ENCODE results near the gene KIF4B.
"Not testable (repeated sequence)": the region's sequence is repeated elsewhere in the genome, so short reads cannot be mapped to it uniquely, and the experiment has no call there.

KIF4B gene

DNA sequence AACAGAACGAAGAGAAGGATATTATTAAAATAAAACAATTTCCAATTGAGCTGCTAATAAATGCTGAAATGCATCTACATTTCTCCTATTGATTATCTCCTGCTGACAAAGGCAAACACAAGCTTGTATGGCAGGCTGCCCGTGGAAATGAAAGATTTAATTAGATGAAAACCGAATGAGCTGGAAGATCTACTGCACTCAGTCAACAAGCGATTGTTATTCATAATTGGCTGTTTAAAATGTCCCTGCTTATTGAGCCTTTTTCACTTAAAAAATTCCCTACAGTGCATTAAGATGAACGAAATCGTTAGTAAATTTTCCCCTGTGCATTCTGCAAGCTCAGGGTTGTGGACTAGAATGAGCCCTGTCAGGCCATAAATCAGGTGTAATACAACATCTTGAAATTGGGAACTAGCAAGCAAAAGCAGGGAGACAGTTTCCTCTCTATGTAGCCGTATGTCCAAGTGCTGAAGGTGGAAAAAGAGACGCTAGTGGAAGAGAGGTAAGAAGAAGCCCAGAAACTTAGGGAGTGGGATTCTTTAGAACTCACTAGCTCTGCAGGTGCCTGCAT, 28.5 kb upstream of the KIF4B start:
- Histone ChIP-seq H3K9ac (ENCODE audit: low read depth, low read length) (no peak overlapping the region), H3K9me3 (ENCODE audit: insufficient read depth, low read depth, low read length) (no peaks in the 10 kb centered on the region), H3K27me3 (ENCODE audit: insufficient read depth, low read length) (no peaks in the 10 kb centered on the region), H3K4me1 (ENCODE audit: insufficient read depth, low read length) (no peaks in the 10 kb centered on the region), H3K27ac (ENCODE audit: low read depth, low read length) (no peak overlapping the region), H3K36me3 (ENCODE audit: insufficient read depth, low read length) (no peaks in the 10 kb centered on the region), H3K4me3 (ENCODE audit: low read length) (no peak overlapping the region)
- 90% methylated on average over 7 of the region's 8 CpGs for WGBS

- no peak overlapping the region for H3K9ac ChIP-seq (ENCODE audit: low read depth, low read length)
- WGBS = 96% methylated on average over 3 of the region's 4 CpGs
- no peak overlapping the region for H3K27ac ChIP-seq (ENCODE audit: low read depth, low read length)
- H3K4me1 ChIP-seq (ENCODE audit: insufficient read depth, low read length) = no peaks in the 10 kb centered on the region
- no peak overlapping the region for H3K4me3 ChIP-seq (ENCODE audit: low read length)
- no peaks in the 10 kb centered on the region for H3K27me3 ChIP-seq (ENCODE audit: insufficient read depth, low read length)
- H3K9me3 ChIP-seq (ENCODE audit: insufficient read depth, low read depth, low read length) = no peaks in the 10 kb centered on the region
- H3K36me3 ChIP-seq (ENCODE audit: insufficient read depth, low read length) = no peaks in the 10 kb centered on the region
Measured at GRCh38 chr5:154986151-154986550, 27.4 kb upstream of the KIF4B start.

DNA sequence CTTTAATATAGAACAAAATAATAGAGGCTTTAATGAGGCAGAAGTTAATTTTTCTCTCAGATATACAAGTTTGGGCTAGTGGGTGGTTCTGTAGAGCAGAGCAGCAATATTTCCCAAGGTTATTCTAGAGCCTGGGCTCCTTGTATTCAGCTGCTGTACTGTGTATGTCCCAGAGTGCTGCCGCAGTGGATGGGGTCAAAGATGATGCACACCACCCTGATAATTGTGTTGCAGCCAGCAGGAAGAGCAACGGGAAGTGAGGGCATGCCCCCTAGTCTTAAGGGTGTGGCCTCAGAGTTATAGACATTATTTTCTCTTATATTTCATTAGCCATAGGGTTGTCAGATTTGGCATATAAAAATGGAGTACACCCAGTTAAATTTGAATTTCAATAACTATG, 23.9 kb upstream of the KIF4B start:
- Histone ChIP-seq H3K4me3 (ENCODE audit: low read length) (no peak overlapping the region), H3K36me3 (ENCODE audit: insufficient read depth, low read length) (no peaks in the 10 kb centered on the region), H3K27ac (ENCODE audit: low read depth, low read length) (no peak overlapping the region), H3K9ac (ENCODE audit: low read depth, low read length) (no peak overlapping the region), H3K27me3 (ENCODE audit: insufficient read depth, low read length) (no peaks in the 10 kb centered on the region), H3K4me1 (ENCODE audit: insufficient read depth, low read length) (no peaks in the 10 kb centered on the region), H3K9me3 (ENCODE audit: insufficient read depth, low read depth, low read length) (no peaks in the 10 kb centered on the region)
- 49% methylated on average over 2 of the region's 2 CpGs for WGBS

- Histone ChIP-seq H3K36me3 (ENCODE audit: insufficient read depth, low read length) (no peaks in the 10 kb centered on the region), H3K27ac (ENCODE audit: low read depth, low read length) (no peak overlapping the region), H3K4me3 (ENCODE audit: low read length) (no peak overlapping the region), H3K27me3 (ENCODE audit: insufficient read depth, low read length) (no peaks in the 10 kb centered on the region), H3K9ac (ENCODE audit: low read depth, low read length) (no peak overlapping the region), H3K9me3 (ENCODE audit: insufficient read depth, low read depth, low read length) (no peaks in the 10 kb centered on the region), H3K4me1 (ENCODE audit: insufficient read depth, low read length) (no peaks in the 10 kb centered on the region)
- WGBS = 96% methylated on average over 1 of the region's 2 CpGs
Measured at GRCh38 chr5:154993461-154993860, 20.1 kb upstream of the KIF4B start.

GRCh38 chr5:154995679-154996078, 17.9 kb upstream of the KIF4B start:
- no peak overlapping the region for H3K27ac ChIP-seq (ENCODE audit: low read depth, low read length)

DNA sequence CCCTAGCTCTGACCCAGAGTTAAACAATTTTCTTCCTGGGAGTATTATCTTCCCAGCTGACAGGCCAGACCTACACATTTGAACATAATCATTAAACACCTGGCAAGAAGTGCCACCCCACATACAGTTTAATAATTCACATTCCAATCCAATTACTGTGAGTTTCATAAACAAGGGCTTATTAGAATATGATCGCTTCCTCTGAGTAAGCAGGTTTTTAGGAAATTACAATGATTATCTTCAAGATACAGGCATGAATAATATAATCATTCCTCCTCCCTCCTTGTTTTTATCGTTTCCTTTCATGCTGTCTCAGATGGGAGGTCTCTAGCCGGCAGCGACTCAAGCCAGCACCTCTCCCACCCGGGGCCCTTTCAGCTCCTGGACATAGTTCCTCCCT, 15.8 kb upstream of the KIF4B start:
- H3K4me3 ChIP-seq (ENCODE audit: low read length) = no peak overlapping the region
- H3K4me1 ChIP-seq (ENCODE audit: insufficient read depth, low read length) = no peaks in the 10 kb centered on the region
- no peak overlapping the region for H3K9ac ChIP-seq (ENCODE audit: low read depth, low read length)
- no peaks in the 10 kb centered on the region for H3K9me3 ChIP-seq (ENCODE audit: insufficient read depth, low read depth, low read length)
- WGBS = 92% methylated on average over 5 of the region's 5 CpGs
- no peaks in the 10 kb centered on the region for H3K36me3 ChIP-seq (ENCODE audit: insufficient read depth, low read length)
- H3K27ac ChIP-seq (ENCODE audit: low read depth, low read length) = no peak overlapping the region
- no peaks in the 10 kb centered on the region for H3K27me3 ChIP-seq (ENCODE audit: insufficient read depth, low read length)

More at GRCh38 chr5:154995679-154996078, 17.9 kb upstream of the KIF4B start:
- Histone ChIP-seq H3K27me3 (ENCODE audit: insufficient read depth, low read length) (no peaks in the 10 kb centered on the region), H3K36me3 (ENCODE audit: insufficient read depth, low read length) (no peaks in the 10 kb centered on the region), H3K4me3 (ENCODE audit: low read length) (no peak overlapping the region), H3K9ac (ENCODE audit: low read depth, low read length) (no peak overlapping the region), H3K9me3 (ENCODE audit: insufficient read depth, low read depth, low read length) (no peaks in the 10 kb centered on the region), H3K4me1 (ENCODE audit: insufficient read depth, low read length) (no peaks in the 10 kb centered on the region)
- 68% methylated on average over 4 of the region's 4 CpGs for WGBS

DNA sequence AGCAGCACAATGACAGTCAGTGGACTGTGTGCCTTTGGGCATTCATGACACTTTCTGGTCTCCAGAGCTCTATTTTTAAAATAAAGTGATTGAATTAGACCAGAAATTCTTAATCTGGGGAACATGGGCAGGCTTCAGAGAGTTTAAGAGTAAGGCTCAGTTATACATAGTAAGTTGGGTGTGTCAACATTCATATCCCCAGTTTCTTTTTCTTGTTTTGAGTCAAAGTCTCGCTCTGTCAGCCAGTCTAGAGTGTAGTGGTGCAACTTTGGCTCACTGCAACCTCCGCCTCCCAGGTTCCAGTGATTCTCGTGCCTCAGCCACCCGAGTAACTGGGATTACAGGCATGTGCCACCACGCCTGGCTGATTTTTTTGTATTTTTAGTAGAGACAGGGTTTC, 13.7 kb upstream of the KIF4B start:
- WGBS = 92% methylated on average over 5 of the region's 5 CpGs
- Histone ChIP-seq H3K9me3 (ENCODE audit: insufficient read depth, low read depth, low read length) (peaks cover 4% of the 10 kb centered on the region; the same call in 1 of the 2 replicates), H3K27me3 (ENCODE audit: insufficient read depth, low read length) (no peaks in the 10 kb centered on the region), H3K4me1 (ENCODE audit: insufficient read depth, low read length) (no peaks in the 10 kb centered on the region), H3K4me3 (ENCODE audit: low read length) (no peak overlapping the region), H3K36me3 (ENCODE audit: insufficient read depth, low read length) (no peaks in the 10 kb centered on the region), H3K9ac (ENCODE audit: low read depth, low read length) (no peak overlapping the region), H3K27ac (ENCODE audit: low read depth, low read length) (no peak overlapping the region)

DNA sequence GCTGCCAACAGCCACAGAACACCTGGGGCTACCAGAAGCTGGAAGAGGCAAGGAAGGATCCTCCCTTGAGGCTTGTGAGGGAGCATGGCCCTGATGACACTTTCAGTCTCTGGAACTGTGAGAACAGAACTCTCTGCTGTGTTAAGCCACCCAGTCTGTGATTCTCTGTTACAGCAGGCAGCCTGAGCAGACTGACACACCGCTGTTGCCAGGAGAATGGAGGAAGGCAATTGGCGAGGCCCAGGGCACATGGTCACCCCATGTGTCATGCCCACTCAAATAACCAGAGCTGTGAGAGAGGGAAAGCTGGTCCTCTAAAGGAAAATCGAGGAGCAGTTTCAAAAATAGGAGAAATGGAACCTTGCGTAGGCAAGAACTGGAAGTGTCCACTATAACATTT, 12.0 kb upstream of the KIF4B start:
- Histone ChIP-seq H3K9me3 (ENCODE audit: insufficient read depth, low read depth, low read length) (peaks cover 9% of the 10 kb centered on the region; the same call in 1 of the 2 replicates), H3K4me1 (ENCODE audit: insufficient read depth, low read length) (no peaks in the 10 kb centered on the region), H3K4me3 (ENCODE audit: low read length) (no peak overlapping the region), H3K36me3 (ENCODE audit: insufficient read depth, low read length) (no peaks in the 10 kb centered on the region), H3K27ac (ENCODE audit: low read depth, low read length) (no peak overlapping the region), H3K27me3 (ENCODE audit: insufficient read depth, low read length) (no peaks in the 10 kb centered on the region), H3K9ac (ENCODE audit: low read depth, low read length) (no peak overlapping the region)
- WGBS = 94% methylated on average over 4 of the region's 4 CpGs

DNA sequence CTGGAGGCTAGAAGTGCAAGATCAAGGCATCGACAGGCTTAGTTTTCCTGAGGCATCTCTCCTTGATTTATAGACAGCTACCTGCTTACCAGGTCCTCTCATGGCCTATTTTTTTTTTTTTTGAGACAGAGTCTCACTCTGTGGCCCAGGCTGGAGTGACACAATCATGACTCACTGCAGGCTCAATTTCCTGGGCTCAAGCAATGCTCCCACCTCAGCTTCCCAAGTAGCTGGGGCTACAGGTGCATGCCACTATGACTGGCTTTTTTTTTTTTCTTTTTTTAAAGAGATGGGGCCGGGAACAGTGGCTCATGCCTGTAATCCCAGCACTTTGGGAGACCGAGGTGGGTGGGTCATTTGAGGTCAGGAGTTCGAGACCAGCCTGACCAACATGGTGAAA, 10.8 kb upstream of the KIF4B start:
- not testable (repeated sequence) for H3K9ac ChIP-seq (ENCODE audit: low read depth, low read length); H3K9me3 ChIP-seq (ENCODE audit: insufficient read depth, low read depth, low read length); H3K4me1 ChIP-seq (ENCODE audit: insufficient read depth, low read length); H3K4me3 ChIP-seq (ENCODE audit: low read length); H3K27me3 ChIP-seq (ENCODE audit: insufficient read depth, low read length); H3K36me3 ChIP-seq (ENCODE audit: insufficient read depth, low read length); H3K27ac ChIP-seq (ENCODE audit: low read depth, low read length)
- WGBS = 83% methylated on average over 2 of the region's 4 CpGs

DNA sequence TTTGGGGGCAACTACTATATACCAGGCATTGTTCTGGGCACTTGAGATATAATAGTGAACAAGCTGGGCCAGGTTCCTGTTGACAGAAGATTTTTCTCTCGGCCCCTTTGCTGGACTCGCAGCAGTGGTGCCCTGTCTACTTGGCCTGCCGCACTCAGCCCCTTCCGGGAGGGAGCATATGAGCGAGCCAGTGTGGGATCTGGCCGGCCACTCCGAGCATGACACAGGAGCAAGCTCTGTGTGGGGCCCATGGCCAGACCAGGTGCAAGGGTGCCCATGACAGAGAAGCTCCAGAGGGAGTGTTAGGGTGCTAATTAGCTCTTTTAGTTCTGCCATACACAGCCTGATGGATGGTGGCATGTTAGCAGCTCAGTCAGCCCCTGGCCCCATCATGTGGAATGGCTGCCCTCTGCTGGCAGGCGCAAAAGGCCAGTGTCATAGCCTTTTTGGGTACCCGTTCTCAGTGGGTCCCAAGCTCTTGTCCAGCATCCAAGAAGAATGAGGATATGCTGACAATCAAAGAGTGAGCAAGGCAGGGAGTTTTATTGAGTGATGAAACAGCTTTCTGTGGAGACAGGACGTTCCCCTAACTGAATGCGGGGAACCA, 9.3 kb upstream of the KIF4B start:
- Histone ChIP-seq H3K9me3 (ENCODE audit: insufficient read depth, low read depth, low read length) (peaks cover 9% of the 10 kb centered on the region; the same call in 1 of the 2 replicates), H3K9ac (ENCODE audit: low read depth, low read length) (no peak overlapping the region), H3K27ac (ENCODE audit: low read depth, low read length) (no peak overlapping the region), H3K36me3 (ENCODE audit: insufficient read depth, low read length) (no peaks in the 10 kb centered on the region), H3K4me1 (ENCODE audit: insufficient read depth, low read length) (no peaks in the 10 kb centered on the region), H3K27me3 (ENCODE audit: insufficient read depth, low read length) (no peaks in the 10 kb centered on the region), H3K4me3 (ENCODE audit: low read length) (no peak overlapping the region)
- 91% methylated on average over 11 of the region's 11 CpGs for WGBS

GRCh38 chr5:155006265-155006664, 7.3 kb upstream of the KIF4B start:
- H3K27ac ChIP-seq (ENCODE audit: low read depth, low read length); H3K4me1 ChIP-seq (ENCODE audit: insufficient read depth, low read length); H3K36me3 ChIP-seq (ENCODE audit: insufficient read depth, low read length); H3K9ac ChIP-seq (ENCODE audit: low read depth, low read length); H3K27me3 ChIP-seq (ENCODE audit: insufficient read depth, low read length); H3K4me3 ChIP-seq (ENCODE audit: low read length); H3K9me3 ChIP-seq (ENCODE audit: insufficient read depth, low read depth, low read length): not testable (repeated sequence)
- WGBS = no CpG with 5 or more reads among the region's 1 CpG

GRCh38 chr5:155008669-155009068, 4.9 kb upstream of the KIF4B start:
- H3K9ac ChIP-seq (ENCODE audit: low read depth, low read length) = no peak overlapping the region
- H3K4me1 ChIP-seq (ENCODE audit: insufficient read depth, low read length) = no peaks in the 10 kb centered on the region
- no peaks in the 10 kb centered on the region for H3K36me3 ChIP-seq (ENCODE audit: insufficient read depth, low read length)
- peaks cover 9% of the 10 kb centered on the region; the same call in 1 of the 2 replicates for H3K9me3 ChIP-seq (ENCODE audit: insufficient read depth, low read depth, low read length)
- no peak overlapping the region for H3K4me3 ChIP-seq (ENCODE audit: low read length)
- WGBS = 96% methylated on average over 2 of the region's 3 CpGs
- H3K27me3 ChIP-seq (ENCODE audit: insufficient read depth, low read length) = no peaks in the 10 kb centered on the region
- no peak overlapping the region for H3K27ac ChIP-seq (ENCODE audit: low read depth, low read length)
